NT2/D1 (cell line): ENCODE results near the gene DAPK1.

Source experiments
- DNase-seq: peaks from one replicate; pipeline ENCODE4 v3.0.0-alpha.2; 2011; ENCODE audit warnings: low read depth, low spot score
- H3K27me3 ChIP-seq: 2 replicates; pipeline ENCODE4 v1.6.0; 2011; ENCODE audit warnings: mild to moderate bottlenecking; ENCODE audit not compliant: insufficient read length, insufficient read depth
- H3K36me3 ChIP-seq: 2 replicates; pipeline ENCODE4 v1.6.1; 2011; ENCODE audit warnings: mild to moderate bottlenecking, low read length, mixed read lengths; ENCODE audit not compliant: insufficient read depth, insufficient read length
- H3K4me1 ChIP-seq: 2 replicates; pipeline ENCODE4 v1.5.1; 2011; ENCODE audit not compliant: insufficient read depth, insufficient read length
- H3K4me3 ChIP-seq: 2 replicates; pipeline ENCODE4 v1.5.1; 2011; ENCODE audit warnings: low read depth; ENCODE audit not compliant: insufficient read length
- H3K9ac ChIP-seq: 2 replicates; pipeline ENCODE4 v1.6.0; 2011; ENCODE audit warnings: low read depth; ENCODE audit not compliant: insufficient read length
- H3K9me3 ChIP-seq: 2 replicates; pipeline ENCODE4 v1.5.1; 2011; ENCODE audit warnings: mild to moderate bottlenecking, low read length; ENCODE audit not compliant: insufficient read depth
- SUZ12 ChIP-seq: IDR thresholded peaks from 2 replicates; pipeline ENCODE4 v1.6.1; 2011; ENCODE audit not compliant: insufficient read length, insufficient read depth; ENCODE audit errors: extremely low read depth
- YY1 ChIP-seq: IDR thresholded peaks from 2 replicates; pipeline ENCODE4 v1.6.1; 2011; ENCODE audit not compliant: insufficient read length, insufficient read depth
- ZNF274 ChIP-seq: IDR thresholded peaks from 2 replicates; pipeline ENCODE4 v1.6.1; 2011; ENCODE audit warnings: mild to moderate bottlenecking, low read depth, low read length

Gene DAPK1

DNA sequence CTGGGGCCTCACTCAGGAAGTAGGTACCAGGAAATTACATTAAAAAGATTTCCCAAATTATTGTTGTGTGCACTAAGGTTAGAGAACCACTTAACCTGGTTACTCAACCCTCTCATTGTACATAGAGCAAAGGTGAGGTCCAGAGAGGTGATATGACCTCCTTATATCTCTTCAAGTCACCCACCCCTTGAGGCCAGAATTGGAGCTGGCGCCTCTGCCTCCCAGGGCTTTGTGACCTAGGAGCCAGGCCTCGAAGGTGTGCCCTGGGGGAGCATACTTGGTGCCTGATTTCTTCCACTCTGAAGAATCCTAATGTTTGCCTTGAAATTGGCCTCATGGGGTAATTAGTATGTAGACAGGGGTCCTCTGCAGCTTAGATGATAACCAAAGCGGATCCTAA, 133.2 kb downstream of the DAPK1 start:
- Histone ChIP-seq H3K4me1 (no peaks in the 10 kb centered on the region), H3K9ac (no peak overlapping the region), H3K4me3 (no peak overlapping the region), H3K27me3 (no peaks in the 10 kb centered on the region), H3K9me3 (no peaks in the 10 kb centered on the region), H3K36me3 (peaks cover 29% of the 10 kb centered on the region)
- no peak for TF ChIP-seq ZNF274
- TF ChIP-seq YY1: no peak
- TF ChIP-seq SUZ12: no peak
- no peak for DNase-seq

DNA sequence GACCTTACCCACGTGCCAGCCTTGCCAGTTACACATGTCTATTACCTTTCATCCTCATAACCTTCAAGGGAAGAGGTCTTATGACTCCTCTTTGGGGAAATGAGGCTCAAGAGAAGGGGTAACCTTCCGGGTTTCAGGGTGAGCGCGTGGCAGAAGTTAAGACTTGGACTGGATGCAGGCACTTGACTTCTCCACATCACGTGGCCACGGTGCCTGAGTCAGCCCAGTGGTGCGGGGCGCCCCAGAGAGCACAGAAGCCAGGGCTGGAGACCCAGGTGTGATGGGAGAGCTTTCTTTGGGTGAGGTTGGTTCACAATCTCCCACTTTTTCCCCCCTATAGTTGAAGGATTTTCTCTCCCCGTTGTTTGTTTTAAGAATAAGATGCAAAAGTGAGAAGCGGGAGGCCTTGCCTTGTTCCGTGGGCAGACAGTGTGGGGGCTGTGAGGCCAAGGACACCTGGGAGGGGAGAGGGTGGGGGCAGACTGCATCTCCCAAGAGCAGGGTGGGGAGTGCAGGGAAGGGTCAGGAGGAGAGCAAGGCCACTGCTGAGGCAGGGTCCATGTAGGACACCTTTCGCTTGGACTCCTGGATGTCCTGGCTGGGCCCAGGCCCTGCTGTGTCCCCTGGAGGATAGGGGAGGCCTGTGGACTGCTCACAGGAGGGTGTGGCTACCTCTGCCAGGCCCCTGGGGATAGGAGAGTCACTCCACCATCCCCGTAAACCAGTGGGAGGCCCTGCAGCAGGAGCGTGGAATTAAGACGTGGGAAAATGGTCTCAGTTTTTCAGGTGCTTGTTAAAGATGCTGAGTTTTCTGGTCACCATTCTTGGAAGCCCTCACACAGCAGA, 138.2 kb downstream of the DAPK1 start:
- Histone ChIP-seq H3K9ac (no peak overlapping the region), H3K9me3 (no peaks in the 10 kb centered on the region), H3K36me3 (peaks cover 55% of the 10 kb centered on the region), H3K4me3 (no peak overlapping the region), H3K4me1 (no peaks in the 10 kb centered on the region), H3K27me3 (no peaks in the 10 kb centered on the region)
- DNase-seq: no peak
- TF ChIP-seq ZNF274 (no peak), YY1 (no peak), SUZ12 (no peak)

DNA sequence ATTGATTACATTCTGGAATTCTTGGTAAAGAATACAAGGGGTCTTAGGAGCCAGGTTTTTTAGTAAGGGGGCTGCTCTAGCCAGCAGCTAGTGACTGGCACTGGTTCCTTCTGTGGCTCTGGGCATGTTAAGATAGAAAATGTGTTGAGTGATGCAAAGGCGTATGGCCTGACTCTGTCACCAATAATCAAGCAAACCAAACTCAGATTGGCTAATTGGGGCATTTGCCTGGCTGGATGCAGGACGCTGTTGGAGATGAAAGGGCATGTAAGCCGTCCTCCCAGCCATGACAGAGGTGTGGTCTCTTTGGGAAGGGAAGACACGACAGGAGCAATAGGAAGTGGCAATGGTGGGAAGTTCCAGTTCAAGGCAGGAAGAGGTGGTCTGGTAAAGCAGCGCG, 140.6 kb downstream of the DAPK1 start:
- H3K4me1 ChIP-seq: no peaks in the 10 kb centered on the region
- H3K9me3 ChIP-seq: no peaks in the 10 kb centered on the region
- no peak overlapping the region for H3K4me3 ChIP-seq
- no peak for TF ChIP-seq SUZ12
- no peak for TF ChIP-seq ZNF274
- no peak for TF ChIP-seq YY1
- H3K36me3 ChIP-seq: peaks cover 74% of the 10 kb centered on the region
- no peak for DNase-seq
- no peak overlapping the region for H3K9ac ChIP-seq
- no peaks in the 10 kb centered on the region for H3K27me3 ChIP-seq

DNA sequence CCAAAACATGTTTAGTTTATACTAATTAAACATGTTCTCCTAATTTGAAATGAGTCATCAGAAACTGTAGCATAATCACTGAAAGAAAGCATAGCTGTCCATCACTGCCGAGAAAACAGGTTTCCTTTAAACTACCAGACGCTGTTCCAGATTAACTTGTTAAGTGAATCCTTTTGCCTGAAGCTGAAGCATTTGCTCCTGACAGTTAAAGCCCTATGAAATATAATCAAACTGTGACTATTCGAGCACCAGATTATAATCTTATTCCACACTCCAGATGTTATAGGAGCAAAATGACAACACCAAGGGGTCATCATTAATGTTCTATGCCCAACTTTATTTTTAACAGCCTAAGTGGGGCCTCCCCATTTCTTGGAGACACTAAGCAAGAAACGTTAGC, 142.3 kb downstream of the DAPK1 start:
- TF ChIP-seq YY1: no peak
- TF ChIP-seq SUZ12: no peak
- no peak for TF ChIP-seq ZNF274

DNA sequence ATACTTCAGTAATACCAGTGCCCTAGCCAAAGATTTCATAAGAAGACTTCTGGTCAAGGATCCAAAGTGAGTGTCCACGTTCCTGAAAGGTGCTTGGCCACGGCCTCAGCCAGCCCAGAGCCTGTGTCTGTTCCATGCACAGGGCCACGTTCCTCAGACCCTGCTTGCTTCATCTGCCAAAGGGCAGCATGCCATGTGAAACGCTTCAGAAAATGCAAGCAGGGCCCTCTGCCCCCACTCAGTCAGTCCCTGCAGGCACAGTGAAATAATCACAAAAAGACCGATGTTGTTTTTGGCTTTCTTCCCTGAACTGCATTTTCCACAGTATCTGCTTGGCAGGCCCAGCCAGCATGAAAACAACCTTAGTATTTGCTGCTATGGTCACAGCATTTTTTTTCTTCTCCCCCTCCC, 142.7 kb downstream of the DAPK1 start:
- Histone ChIP-seq H3K4me3 (no peak overlapping the region), H3K9ac (no peak overlapping the region), H3K27me3 (no peaks in the 10 kb centered on the region), H3K36me3 (peaks cover 62% of the 10 kb centered on the region), H3K9me3 (no peaks in the 10 kb centered on the region), H3K4me1 (peaks cover 3% of the 10 kb centered on the region)
- TF ChIP-seq YY1 (no peak), SUZ12 (no peak), ZNF274 (no peak)
- DNase-seq: no peak

More for the DNA sequence above, 142.3 kb downstream of the DAPK1 start:
- no peak overlapping the region for H3K9ac ChIP-seq
- H3K36me3 ChIP-seq: peaks cover 66% of the 10 kb centered on the region
- H3K9me3 ChIP-seq: no peaks in the 10 kb centered on the region
- H3K27me3 ChIP-seq: no peaks in the 10 kb centered on the region
- DNase-seq: no peak
- H3K4me3 ChIP-seq: no peak overlapping the region
- peaks cover 3% of the 10 kb centered on the region for H3K4me1 ChIP-seq

DNA sequence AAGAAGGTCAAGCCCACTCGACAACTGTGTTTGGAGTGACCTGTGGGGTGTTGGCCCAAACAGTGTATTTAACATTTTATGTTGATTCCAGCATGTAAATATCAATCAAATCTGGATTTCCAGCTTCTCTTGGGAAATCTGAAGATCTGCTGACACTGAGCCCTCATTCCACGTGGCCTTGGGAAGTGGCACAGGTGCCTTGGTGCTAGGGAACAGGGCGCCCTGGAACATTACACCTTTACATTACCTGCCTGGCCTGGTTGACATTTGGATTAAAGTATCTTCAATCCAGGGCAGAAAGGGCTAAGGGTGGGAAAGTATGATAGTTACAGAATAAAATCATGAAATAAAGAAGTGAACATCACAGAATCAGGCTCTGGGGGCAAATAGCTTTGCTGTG, 143.4 kb downstream of the DAPK1 start:
- H3K9me3 ChIP-seq: no peaks in the 10 kb centered on the region
- TF ChIP-seq ZNF274 (no peak), YY1 (no peak), SUZ12 (no peak)
- H3K36me3 ChIP-seq: peaks cover 65% of the 10 kb centered on the region
- H3K9ac ChIP-seq: no peak overlapping the region
- peaks cover 3% of the 10 kb centered on the region for H3K4me1 ChIP-seq
- DNase-seq: no peak
- H3K27me3 ChIP-seq: no peaks in the 10 kb centered on the region
- H3K4me3 ChIP-seq: no peak overlapping the region

DNA sequence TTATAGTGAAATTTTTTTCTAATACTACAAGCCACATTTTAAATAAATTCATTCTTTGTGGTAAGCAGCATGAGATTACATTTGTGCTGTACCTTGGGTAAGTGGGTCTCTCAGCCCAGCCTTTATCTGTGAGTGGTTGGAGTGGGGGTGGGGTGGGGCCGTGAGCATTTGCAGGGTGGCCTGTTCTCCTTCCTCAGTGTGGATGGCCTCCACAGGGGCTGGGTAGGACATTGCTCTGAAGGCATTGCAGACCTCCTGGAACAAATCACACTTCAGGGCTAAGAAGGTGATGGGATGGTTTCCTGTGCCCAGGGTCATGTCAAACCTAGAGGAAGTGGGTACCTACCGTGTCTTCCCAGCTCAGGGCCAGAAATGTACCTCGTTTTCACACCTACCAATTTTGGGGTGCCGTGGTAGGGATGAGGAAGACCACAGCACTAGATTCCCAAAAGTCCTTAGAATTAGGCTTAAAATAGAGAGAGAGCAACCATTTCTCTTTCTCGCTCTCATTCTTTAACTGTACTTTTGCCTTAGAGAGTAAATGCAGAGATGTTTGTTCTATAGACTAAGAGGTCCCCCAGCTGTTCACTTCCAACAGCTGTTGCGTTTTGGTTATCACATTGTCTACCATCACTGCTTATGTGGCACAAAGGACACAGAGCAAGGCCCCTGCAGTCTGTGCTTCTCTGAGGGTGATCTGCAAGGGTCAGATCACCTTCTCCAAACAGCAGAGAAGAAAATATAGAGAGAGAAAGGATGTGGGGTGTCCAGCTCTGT, 144.9 kb downstream of the DAPK1 start:
- Histone ChIP-seq H3K9me3 (no peaks in the 10 kb centered on the region), H3K4me3 (no peak overlapping the region), H3K4me1 (peaks cover 3% of the 10 kb centered on the region), H3K9ac (no peak overlapping the region), H3K27me3 (no peaks in the 10 kb centered on the region), H3K36me3 (peaks cover 78% of the 10 kb centered on the region)
- no peak for DNase-seq
- TF ChIP-seq SUZ12 (no peak), ZNF274 (no peak), YY1 (no peak)
